HepG2 (cell line): ENCODE data around the gene PCYT2. TPM values are rescaled to one million over a fixed set of nuclear protein-coding genes. Genes with fewer than 3 reads are reported as not detected.
A peak's percentile ranks its signal among the peaks of the same experiment; 100 is the strongest.

ENCODE experiments used
- CHD2 ChIP-seq: IDR thresholded peaks from 2 replicates; pipeline ENCODE4 v1.6.1; 2011; ENCODE audit warnings: low read depth, low read length, improper control_type of control experiment
- DZIP1 ChIP-seq: sonication (generic); formaldehyde crosslinking; IDR thresholded peaks from 2 replicates; pipeline ENCODE4 v1.5.0; 2020; ENCODE audit warnings: mild to moderate bottlenecking, missing genetic modification reagents
- EED ChIP-seq: sonication (generic); formaldehyde crosslinking; IDR thresholded peaks from 2 replicates; pipeline ENCODE4 v1.5.0; 2020; ENCODE audit warnings: mild to moderate bottlenecking, missing genetic modification reagents
- KLF16 ChIP-seq, 2 experiments: sonication (generic) in 1 of 2; formaldehyde crosslinking in 1 of 2; IDR thresholded peaks; 2 replicates each; pipeline versions ENCODE4 v1.6.1 to v1.8.0; 2016 to 2023; ENCODE audit warnings: missing genetic modification reagents in 2 of 2, missing compliant biosample characterization in 1 of 2
- MED1 ChIP-seq: sonication (generic); formaldehyde crosslinking; IDR thresholded peaks from 2 replicates; pipeline ENCODE4 v1.4.0; 2020; ENCODE audit warnings: missing genetic modification reagents
- RXRB ChIP-seq: IDR thresholded peaks from 2 replicates; pipeline ENCODE4 v1.6.1; 2016; ENCODE audit warnings: borderline replicate concordance, missing genetic modification reagents, missing compliant biosample characterization
- SP5 ChIP-seq: IDR thresholded peaks from 2 replicates; pipeline ENCODE4 v1.6.1; 2016; ENCODE audit warnings: low read depth, borderline replicate concordance
- TEAD3 ChIP-seq: optimal IDR thresholded peaks from 2 replicates; pipeline ENCODE3; 2016; ENCODE audit warnings: borderline replicate concordance
- ZFP91 ChIP-seq: sonication (generic); formaldehyde crosslinking; IDR thresholded peaks from 2 replicates; pipeline ENCODE4 v1.9.0; 2022; ENCODE audit warnings: missing genetic modification reagents, mild to moderate bottlenecking, borderline replicate concordance
- ZNF281 ChIP-seq: sonication (generic); formaldehyde crosslinking; IDR thresholded peaks from 2 replicates; pipeline ENCODE4 v1.4.0; 2020; ENCODE audit warnings: missing genetic modification reagents, borderline replicate concordance
- ZNF350 ChIP-seq: sonication (generic); formaldehyde crosslinking; IDR thresholded peaks from 2 replicates; pipeline ENCODE4 v1.4.0; 2020; ENCODE audit warnings: mild to moderate bottlenecking, low read depth, missing genetic modification reagents, borderline replicate concordance
- ZNF615 ChIP-seq: sonication (generic); formaldehyde crosslinking; IDR thresholded peaks from 2 replicates; pipeline ENCODE4 v1.5.0; 2020; ENCODE audit warnings: mild to moderate bottlenecking, missing genetic modification reagents, borderline replicate concordance
- ZNF780A ChIP-seq: sonication (generic); formaldehyde crosslinking; IDR thresholded peaks from 2 replicates; pipeline ENCODE4 v1.8.0; 2022; ENCODE audit warnings: mild to moderate bottlenecking, missing genetic modification reagents, moderate library complexity
- ZNF782 ChIP-seq: sonication (generic); formaldehyde crosslinking; IDR thresholded peaks from 2 replicates; pipeline ENCODE4 v1.4.0; 2020; ENCODE audit warnings: missing genetic modification reagents, mild to moderate bottlenecking, borderline replicate concordance
- polyA plus RNA-seq, 8 experiments: library from polyadenylated mRNA; depleted of rRNA in 3 of 8; stranded (reverse) in 7 of 8; unstranded in 1 of 8; fragments of >200 nt; fragmentation: Illumina TruSeq in 4 of 8; extraction: Trizol in 4 of 8; gene quantifications; 2 replicates each; pipeline versions ENCODE4 v1.2.1 to v1.2.3, GENCODE V29; 2011 to 2016; ENCODE audit warnings: low read depth in 4 of 8, missing spikeins in 1 of 8, mixed read lengths in 1 of 8; ENCODE audit not compliant: insufficient read depth in 1 of 8
- total RNA-seq, 5 experiments: library from RNA; depleted of rRNA; stranded (reverse); fragments of >200 nt; fragmentation: Illumina TruSeq; extraction: Trizol; gene quantifications; 2 replicates each; pipeline ENCODE4 v1.2.3, GENCODE V29; 2016; ENCODE audit warnings: low read depth in 1 of 5
- TF ChIP-seq, protein P1 (sequence below): sonication (generic); formaldehyde crosslinking; IDR thresholded peaks from 2 replicates; pipeline ENCODE4 v1.4.0; 2020; ENCODE audit warnings: missing genetic modification reagents, borderline replicate concordance

Gene PCYT2
- total and polyA plus RNA-seq, 2 of the 13 experiments (the other 11 are each of a cell fraction or from before 2014, with no cell fraction given): 147 to 297 TPM

GRCh38 chr17:81924557-81925532 lies 13.6 kb upstream of the PCYT2 start (continued):
- TF ChIP-seq, protein P1, sequence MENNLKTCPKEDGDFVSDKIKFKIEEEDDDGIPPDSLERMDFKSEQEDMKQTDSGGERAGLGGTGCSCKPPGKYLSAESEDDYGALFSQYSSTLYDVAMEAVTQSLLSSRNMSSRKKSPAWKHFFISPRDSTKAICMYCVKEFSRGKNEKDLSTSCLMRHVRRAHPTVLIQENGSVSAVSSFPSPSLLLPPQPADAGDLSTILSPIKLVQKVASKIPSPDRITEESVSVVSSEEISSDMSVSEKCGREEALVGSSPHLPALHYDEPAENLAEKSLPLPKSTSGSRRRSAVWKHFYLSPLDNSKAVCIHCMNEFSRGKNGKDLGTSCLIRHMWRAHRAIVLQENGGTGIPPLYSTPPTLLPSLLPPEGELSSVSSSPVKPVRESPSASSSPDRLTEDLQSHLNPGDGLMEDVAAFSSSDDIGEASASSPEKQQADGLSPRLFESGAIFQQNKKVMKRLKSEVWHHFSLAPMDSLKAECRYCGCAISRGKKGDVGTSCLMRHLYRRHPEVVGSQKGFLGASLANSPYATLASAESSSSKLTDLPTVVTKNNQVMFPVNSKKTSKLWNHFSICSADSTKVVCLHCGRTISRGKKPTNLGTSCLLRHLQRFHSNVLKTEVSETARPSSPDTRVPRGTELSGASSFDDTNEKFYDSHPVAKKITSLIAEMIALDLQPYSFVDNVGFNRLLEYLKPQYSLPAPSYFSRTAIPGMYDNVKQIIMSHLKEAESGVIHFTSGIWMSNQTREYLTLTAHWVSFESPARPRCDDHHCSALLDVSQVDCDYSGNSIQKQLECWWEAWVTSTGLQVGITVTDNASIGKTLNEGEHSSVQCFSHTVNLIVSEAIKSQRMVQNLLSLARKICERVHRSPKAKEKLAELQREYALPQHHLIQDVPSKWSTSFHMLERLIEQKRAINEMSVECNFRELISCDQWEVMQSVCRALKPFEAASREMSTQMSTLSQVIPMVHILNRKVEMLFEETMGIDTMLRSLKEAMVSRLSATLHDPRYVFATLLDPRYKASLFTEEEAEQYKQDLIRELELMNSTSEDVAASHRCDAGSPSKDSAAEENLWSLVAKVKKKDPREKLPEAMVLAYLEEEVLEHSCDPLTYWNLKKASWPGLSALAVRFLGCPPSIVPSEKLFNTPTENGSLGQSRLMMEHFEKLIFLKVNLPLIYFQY: 0 out of 2 replicates have a peak, but pooled peaks have one; percentile 2
- TF ChIP-seq ZNF780A (no peak), ZNF615 (no peak), MED1 (0 out of 2 replicates have a peak, but pooled peaks have one; percentile 28), ZNF350 (CRISPR knock-in tag) (peak; percentile 58; the same call in 1 of the 2 replicates), TEAD3 (peak; percentile 82), SP5 (CRISPR knock-in tag) (peak; percentile 42; the same call in 1 of the 2 replicates), ZNF281 (CRISPR knock-in tag) (peak; percentile 98), RXRB (CRISPR knock-in tag) (0 out of 2 replicates have a peak, but pooled peaks have one; percentile 27), ZNF782 (CRISPR knock-in tag) (peak; percentile 79; the same call in 1 of the 2 replicates), CHD2 (peak; percentile 71; the same call in 1 of the 2 replicates), DZIP1 (CRISPR knock-in tag) (peak; percentile 70; the same call in 1 of the 2 replicates), KLF16 (CRISPR knock-in tag; IDR thresholded peaks at IDR 0.05) (0 out of 4 replicates have a peak, but pooled peaks of 1 of the 2 experiments have one; percentile 67), ZFP91 (CRISPR knock-in tag) (peak; percentile 64; the same call in 1 of the 2 replicates), EED (no peak)
